GM12874 (cell line): ENCODE measurements around the gene AUTS2.

Source experiments
- TF ChIP-seq, protein P1 (sequence below): IDR thresholded peaks from 2 replicates; pipeline ENCODE4 v1.5.1; 2011; ENCODE audit warnings: low read depth, mild to moderate bottlenecking, control low read depth, low read length, moderate library complexity; ENCODE audit not compliant: insufficient read depth

The AUTS2 gene

DNA sequence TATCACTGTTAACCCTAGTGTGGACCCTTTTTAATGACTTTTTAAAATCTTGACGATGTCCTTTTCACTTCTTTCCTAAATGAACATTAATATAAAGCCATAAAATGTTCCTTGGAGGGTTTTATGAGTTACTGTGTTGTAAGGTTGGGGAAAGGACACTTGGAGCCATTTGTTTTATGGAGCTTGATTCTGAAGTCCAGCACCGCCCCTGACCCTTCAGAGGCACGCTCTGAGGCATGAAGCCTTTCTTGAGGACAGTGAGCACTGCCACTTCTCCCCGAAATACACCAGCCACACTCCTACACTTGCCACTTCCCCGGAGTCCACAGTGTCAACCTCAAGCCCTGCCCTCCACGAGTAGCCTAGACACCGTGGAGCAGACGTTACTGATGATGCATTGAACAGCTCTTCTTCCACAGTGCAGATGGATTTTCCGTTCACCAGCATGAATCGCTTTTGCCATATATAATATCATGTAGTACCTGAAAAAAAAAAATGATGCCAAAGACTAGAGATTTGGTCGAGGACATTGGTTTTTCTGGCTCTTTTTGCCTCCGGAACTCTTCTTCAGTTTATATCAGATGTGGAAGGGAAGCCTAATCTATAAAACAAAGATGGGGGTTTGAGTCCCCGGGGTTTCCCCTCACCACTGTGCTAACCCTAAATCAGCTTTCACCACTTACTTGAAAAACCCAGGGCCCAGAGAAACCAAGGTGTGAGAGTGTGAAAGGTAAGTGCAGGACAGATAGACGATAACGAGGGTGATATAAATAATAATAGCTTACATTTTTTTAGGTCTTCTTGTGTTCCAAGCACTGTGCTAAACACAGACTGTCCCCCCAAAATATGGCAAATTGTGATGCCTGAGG is 881.1 kb downstream of the AUTS2 start:
- TF ChIP-seq, protein P1, sequence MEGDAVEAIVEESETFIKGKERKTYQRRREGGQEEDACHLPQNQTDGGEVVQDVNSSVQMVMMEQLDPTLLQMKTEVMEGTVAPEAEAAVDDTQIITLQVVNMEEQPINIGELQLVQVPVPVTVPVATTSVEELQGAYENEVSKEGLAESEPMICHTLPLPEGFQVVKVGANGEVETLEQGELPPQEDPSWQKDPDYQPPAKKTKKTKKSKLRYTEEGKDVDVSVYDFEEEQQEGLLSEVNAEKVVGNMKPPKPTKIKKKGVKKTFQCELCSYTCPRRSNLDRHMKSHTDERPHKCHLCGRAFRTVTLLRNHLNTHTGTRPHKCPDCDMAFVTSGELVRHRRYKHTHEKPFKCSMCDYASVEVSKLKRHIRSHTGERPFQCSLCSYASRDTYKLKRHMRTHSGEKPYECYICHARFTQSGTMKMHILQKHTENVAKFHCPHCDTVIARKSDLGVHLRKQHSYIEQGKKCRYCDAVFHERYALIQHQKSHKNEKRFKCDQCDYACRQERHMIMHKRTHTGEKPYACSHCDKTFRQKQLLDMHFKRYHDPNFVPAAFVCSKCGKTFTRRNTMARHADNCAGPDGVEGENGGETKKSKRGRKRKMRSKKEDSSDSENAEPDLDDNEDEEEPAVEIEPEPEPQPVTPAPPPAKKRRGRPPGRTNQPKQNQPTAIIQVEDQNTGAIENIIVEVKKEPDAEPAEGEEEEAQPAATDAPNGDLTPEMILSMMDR = no peak

DNA sequence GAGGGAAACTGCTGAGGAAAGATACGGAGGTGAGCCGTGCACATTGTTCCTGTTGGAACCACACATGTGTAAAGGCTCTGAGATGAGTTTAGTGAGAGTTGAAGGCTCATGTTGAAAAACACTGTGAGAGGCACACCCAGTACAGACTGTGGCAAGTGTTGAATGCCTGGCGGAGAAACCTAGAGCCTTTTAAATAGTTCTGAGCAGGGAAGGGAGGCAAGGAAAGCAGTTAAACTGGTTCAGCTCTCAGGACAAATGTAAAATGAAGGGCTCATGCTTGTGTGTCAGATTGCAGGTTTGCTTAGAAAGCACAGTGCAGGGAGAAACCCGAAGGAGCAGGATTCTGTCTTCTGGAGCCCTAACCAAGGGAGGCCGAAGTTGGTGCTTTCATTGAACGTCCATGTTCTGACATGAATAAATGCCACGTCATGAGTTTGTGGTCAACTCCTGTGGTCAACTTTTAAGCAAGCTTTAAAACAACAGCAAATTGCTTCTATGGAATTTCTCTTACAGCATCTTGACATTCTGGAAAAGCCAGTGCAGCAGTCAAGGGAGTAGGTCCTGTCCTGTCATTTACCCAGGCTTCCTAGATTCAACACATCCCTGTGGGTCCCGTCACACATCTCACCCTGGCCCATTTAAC is 882.8 kb downstream of the AUTS2 start:
- TF ChIP-seq, protein P1 = no peak

DNA sequence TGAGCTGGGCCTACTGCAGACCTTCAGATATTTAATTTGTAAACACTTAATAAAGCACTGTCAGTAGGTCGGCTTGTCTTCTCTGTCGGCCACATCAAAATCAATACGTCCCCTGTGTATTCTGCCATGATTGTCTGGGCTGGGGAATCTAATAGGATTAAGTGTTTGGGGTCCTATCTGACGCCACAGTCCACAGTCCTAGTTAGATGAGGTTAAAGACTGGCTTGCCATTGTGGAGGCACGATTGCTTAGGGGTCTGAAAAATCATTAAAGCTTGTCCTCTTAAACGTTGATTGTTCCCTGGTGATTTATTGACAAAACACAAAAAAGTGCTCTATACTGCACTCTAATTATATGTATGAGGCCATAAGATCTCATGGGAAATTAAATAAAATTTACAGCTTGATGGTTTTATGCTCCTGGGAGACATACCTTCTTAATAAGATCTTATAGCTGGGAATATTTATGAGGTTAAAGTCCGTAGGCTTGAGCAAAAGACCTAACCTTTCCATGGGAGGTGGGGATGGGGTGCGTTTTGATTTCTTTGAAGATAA is 883.4 kb downstream of the AUTS2 start:
- TF ChIP-seq, protein P1 = no peak

DNA sequence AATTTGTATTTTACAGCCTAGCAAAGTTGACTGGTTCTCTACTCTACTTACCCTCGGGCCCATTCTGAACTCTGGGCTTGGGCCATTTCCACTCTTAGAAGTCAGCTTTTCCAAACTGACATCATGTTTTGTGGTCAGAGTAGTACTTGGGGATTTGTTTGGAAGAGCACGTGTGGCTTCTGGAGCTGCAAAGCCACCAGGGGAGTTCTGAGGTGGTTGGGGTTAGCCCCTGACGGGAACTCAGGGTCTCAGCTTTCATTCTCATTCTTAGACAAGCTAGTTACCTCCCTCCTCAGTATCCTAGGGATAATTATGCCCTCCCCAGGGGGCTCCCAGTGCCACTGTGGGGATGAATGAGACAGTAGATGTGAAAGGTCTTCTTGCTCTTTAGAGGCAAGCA is 886.0 kb downstream of the AUTS2 start:
- TF ChIP-seq, protein P1 = no peak

DNA sequence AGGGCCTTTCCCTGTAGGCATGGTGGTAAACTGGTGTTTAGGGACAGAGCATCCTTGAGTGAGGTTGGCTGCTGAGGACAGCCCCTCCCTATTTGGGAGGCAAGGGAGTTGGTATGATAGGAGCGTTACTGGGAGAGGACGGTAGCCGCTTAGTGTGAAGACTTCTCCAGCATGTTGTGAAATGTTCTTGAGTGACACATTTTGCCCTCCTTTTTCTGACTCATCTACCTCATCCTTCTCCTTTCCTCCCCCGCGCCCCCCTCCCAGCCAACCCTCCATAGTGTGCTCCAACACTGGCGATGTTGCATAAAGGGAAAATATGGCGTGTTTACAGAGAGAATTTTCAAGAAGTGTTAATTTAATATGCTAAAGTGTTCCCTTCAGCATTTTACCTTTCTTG is 888.7 kb downstream of the AUTS2 start:
- TF ChIP-seq, protein P1 = no peak

DNA sequence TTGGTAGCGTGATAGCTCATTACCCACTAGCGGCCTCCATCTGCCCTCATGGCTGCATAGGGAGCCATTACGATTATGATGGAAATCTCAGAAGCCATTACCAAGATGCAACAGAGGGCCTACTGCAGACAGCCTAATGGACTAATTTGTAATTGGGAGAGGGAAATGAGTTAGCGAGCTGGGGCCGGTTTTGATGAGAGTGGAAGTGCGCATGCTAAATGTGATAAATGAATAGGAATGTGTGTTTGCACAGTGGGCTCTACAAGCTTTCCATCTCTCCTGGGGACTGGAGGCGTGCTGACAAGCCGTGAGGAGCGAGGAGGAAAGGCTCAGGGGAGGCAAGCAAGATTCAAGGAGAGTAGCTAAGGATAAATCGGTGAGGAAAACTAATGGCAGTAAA is 889.2 kb downstream of the AUTS2 start:
- TF ChIP-seq, protein P1 = no peak

DNA sequence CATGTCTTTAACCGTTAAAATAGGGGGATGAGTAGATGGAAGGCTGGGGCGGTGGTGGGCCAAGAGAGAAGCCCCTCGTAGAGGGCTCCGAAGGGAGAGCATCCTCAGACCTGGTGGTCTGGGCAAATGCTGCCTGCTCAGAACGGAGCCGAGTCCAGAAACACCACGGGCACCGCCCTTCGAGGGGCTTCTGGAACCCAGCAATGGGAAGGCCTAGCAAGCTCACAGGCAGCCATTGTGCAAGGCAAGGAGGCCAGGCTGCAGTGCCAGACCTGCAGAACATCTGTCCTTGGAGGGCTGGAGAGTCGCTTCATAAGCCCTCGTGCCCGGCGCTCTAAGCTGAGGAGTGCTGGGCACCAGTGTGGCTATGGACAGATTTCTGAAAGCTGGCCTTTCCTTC is 889.6 kb downstream of the AUTS2 start:
- TF ChIP-seq, protein P1 = no peak
